PC-9 (cell line): ENCODE measurements around the gene NOS1AP.

Source experiments
- EZH2 ChIP-seq: fragments of 200-600 bp; sonication (generic); IDR thresholded peaks from 2 replicates; pipeline ENCODE4 v1.8.0; 2017; ENCODE audit warnings: antibody characterized with exemption, low read depth
- TF ChIP-seq, protein P1 (sequence below): fragments of 200-600 bp; sonication (generic); conservative IDR thresholded peaks from 2 replicates; pipeline ENCODE4 v1.6.1; 2017; ENCODE audit warnings: mixed run types, antibody characterized with exemption, mild to moderate bottlenecking, moderate library complexity

GRCh38 chr1:162087574-162087973 is 18.1 kb downstream of the NOS1AP start:
- TF ChIP-seq, protein P1, sequence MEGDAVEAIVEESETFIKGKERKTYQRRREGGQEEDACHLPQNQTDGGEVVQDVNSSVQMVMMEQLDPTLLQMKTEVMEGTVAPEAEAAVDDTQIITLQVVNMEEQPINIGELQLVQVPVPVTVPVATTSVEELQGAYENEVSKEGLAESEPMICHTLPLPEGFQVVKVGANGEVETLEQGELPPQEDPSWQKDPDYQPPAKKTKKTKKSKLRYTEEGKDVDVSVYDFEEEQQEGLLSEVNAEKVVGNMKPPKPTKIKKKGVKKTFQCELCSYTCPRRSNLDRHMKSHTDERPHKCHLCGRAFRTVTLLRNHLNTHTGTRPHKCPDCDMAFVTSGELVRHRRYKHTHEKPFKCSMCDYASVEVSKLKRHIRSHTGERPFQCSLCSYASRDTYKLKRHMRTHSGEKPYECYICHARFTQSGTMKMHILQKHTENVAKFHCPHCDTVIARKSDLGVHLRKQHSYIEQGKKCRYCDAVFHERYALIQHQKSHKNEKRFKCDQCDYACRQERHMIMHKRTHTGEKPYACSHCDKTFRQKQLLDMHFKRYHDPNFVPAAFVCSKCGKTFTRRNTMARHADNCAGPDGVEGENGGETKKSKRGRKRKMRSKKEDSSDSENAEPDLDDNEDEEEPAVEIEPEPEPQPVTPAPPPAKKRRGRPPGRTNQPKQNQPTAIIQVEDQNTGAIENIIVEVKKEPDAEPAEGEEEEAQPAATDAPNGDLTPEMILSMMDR, result no peak
- TF ChIP-seq EZH2, result no peak
